Esophagus muscularis mucosa (tissue), 4 donors: Measurements from ENCODE around the gene PRH2. TPM values are rescaled to one million over a fixed set of nuclear protein-coding genes. Genes with fewer than 3 reads are reported as not detected.

ENCODE experiments used
- total RNA-seq, 4 donors: library from RNA; depleted of rRNA; stranded (reverse); fragments of >200 nt; gene quantifications; one replicate each; pipeline versions ENCODE4 v1.1.0 to v1.2.1, GENCODE V29; 2016

The PRH2 gene
- total RNA-seq, 4 donors from 2014 or later = not detected

Other genes with a start within 250 kb of the PRH2 start
- gene YBX3, start 205.9 kb upstream of the PRH2 start, total RNA-seq = 100 to 1,000 TPM; 406 to 604 (median 588) TPM
- not detected for gene TAS2R7, start 126.6 kb upstream of the PRH2 start, total RNA-seq
- gene TAS2R8, start 122.0 kb upstream of the PRH2 start, total RNA-seq = not detected
- gene TAS2R9, start 119.1 kb upstream of the PRH2 start, total RNA-seq = not detected
- gene TAS2R10, start 102.9 kb upstream of the PRH2 start, total RNA-seq = under 1 TPM in 2 of 4 donors, not detected in 2; 0.40 to 0.42 TPM
- gene PRR4, start 79.8 kb upstream of the PRH2 start, total RNA-seq = 1 to 10 TPM in 3 of 4 donors, not detected in 1; 1.0 to 2.1 (median 1.6) TPM
- 10 to 100 TPM; 11.0 to 17.0 (median 12.6) TPM for gene PRH1, start 45.0 kb upstream of the PRH2 start, total RNA-seq
- 1 to 10 TPM in 1 of 4 donors, under 1 TPM in 3; 0.52 to 1.7 (median 0.80) TPM for gene TAS2R13, start 19.7 kb upstream of the PRH2 start, total RNA-seq
- gene TAS2R14, start 10.0 kb downstream of the PRH2 start, total RNA-seq = 1 to 10 TPM; 1.5 to 3.3 (median 1.6) TPM
- gene TAS2R50, start 57.7 kb downstream of the PRH2 start, total RNA-seq = 1 to 10 TPM in 3 of 4 donors, under 1 TPM in 1; 0.99 to 4.2 (median 1.3) TPM
- 1 to 10 TPM in 3 of 4 donors, under 1 TPM in 1; 0.78 to 4.6 (median 1.3) TPM for gene TAS2R20, start 69.1 kb downstream of the PRH2 start, total RNA-seq
- 1 to 10 TPM; 1.4 to 8.3 (median 2.6) TPM for gene TAS2R19, start 93.4 kb downstream of the PRH2 start, total RNA-seq
- gene TAS2R31, start 102.2 kb downstream of the PRH2 start, total RNA-seq = 1 to 10 TPM; 1.1 to 3.3 (median 2.2) TPM
- 1 to 10 TPM in 1 of 4 donors, not detected in 3; 1.1 TPM for gene TAS2R46, start 133.1 kb downstream of the PRH2 start, total RNA-seq
- 1 to 10 TPM in 2 of 4 donors, under 1 TPM in 2; 0.39 to 1.3 (median 0.87) TPM for gene TAS2R43, start 163.1 kb downstream of the PRH2 start, total RNA-seq
- 1 to 10 TPM; 1.5 to 5.8 (median 2.1) TPM for gene TAS2R30, start 205.4 kb downstream of the PRH2 start, total RNA-seq
- gene SMIM10L1, start 242.0 kb downstream of the PRH2 start, total RNA-seq = 10 to 100 TPM; 12.3 to 19.1 (median 13.5) TPM